Sigmoid colon (tissue), 7 donors: ENCODE results near the gene ARHGEF1. TPM values are rescaled to one million over a fixed set of nuclear protein-coding genes. Genes with fewer than 3 reads are reported as not detected.

ENCODE experiments used
- DNase-seq: peaks from one replicate; pipeline ENCODE4 v3.0.0-alpha.2; 2019
- H3K27ac ChIP-seq, 4 donors: fragments of 200-600 bp; sonication (generic); one replicate each; pipeline ENCODE4 v1.5.1; 2016 to 2019; ENCODE audit warnings: mild to moderate bottlenecking in 1 of 4
- H3K27me3 ChIP-seq, 3 donors: fragments of 200-600 bp; sonication (generic); one replicate each; pipeline ENCODE4 v1.5.1; 2019; ENCODE audit warnings: mild to moderate bottlenecking in 1 of 3
- H3K36me3 ChIP-seq, 4 donors: fragments of 200-600 bp; sonication (generic); one replicate each; pipeline ENCODE4 v1.5.1; 2016 to 2019
- H3K4me1 ChIP-seq, 4 donors: fragments of 200-600 bp; sonication (generic); one replicate each; pipeline ENCODE4 v1.5.1; 2017 to 2019
- H3K4me3 ChIP-seq, 4 donors: fragments of 200-600 bp; sonication (generic); one replicate each; pipeline ENCODE4 v1.5.1; 2017 to 2019; ENCODE audit warnings: mild to moderate bottlenecking in 2 of 4, moderate library complexity in 1 of 4
- H3K9me3 ChIP-seq, 4 donors: fragments of 200-600 bp in 3 of 4; sonication (generic) in 3 of 4; one replicate each; pipeline versions ENCODE4 v1.5.1 to v1.6.1; 2013 to 2019
- EP300 ChIP-seq, 4 donors: sonication (generic); formaldehyde crosslinking; IDR thresholded peaks; one replicate each; pipeline ENCODE4 v1.6.1; 2017; ENCODE audit warnings: antibody characterized with exemption in 4 of 4
- POLR2A ChIP-seq, 2 donors: fragments of 450-650 bp; IDR thresholded peaks; one replicate each; pipeline ENCODE4 v1.6.1; 2016; ENCODE audit warnings: antibody characterized with exemption in 2 of 2, mild to moderate bottlenecking in 2 of 2, moderate library complexity in 2 of 2
- POLR2AphosphoS5 ChIP-seq, 4 donors: sonication (generic); formaldehyde crosslinking; IDR thresholded peaks; one replicate each; pipeline ENCODE4 v1.6.1; 2017; ENCODE audit warnings: antibody characterized with exemption in 4 of 4
- WGBS, 2 donors: extraction: QIAGEN DNeasy Blood & Tissue Kit; methylation state at CpG; one replicate each; pipeline ENCODE4 v1.1.7; 2013; 5-methylcytosine and 5-hydroxymethylcytosine counted together
- intact Hi-C: fragments of 100-400 bp; cut with DNase I; formaldehyde crosslinking; loops from one replicate; pipeline ENCODE4 v1.15.1; 2023
- polyA plus RNA-seq, 3 donors: library from polyadenylated mRNA; stranded (reverse); fragments of 200-250 nt; gene quantifications; one replicate each; pipeline ENCODE4 v1.2.3, GENCODE V29; 2013
- total RNA-seq, 4 donors: library from RNA; depleted of rRNA; stranded (reverse); fragments of >200 nt; gene quantifications; one replicate each; pipeline ENCODE4 v1.1.0, GENCODE V29; 2016
- TF ChIP-seq, protein P1 (sequence below), 4 experiments: fragments of 450-650 bp in 3 of 4; fragments of 200-600 bp in 1 of 4; IDR thresholded peaks; one replicate each; pipeline ENCODE4 v1.5.1; 2016 to 2019; ENCODE audit warnings: antibody characterized with exemption in 4 of 4, mild to moderate bottlenecking in 3 of 4, moderate library complexity in 2 of 4
- donor health status: healthy with polysubstance abuse.
- donor health status: Bipolar disorder and iron deficiency.
- donor health status: healthy.

ARHGEF1 gene
- total and polyA plus RNA-seq, 7 donors = 30.5 to 151 (median 36.7) TPM

DNA sequence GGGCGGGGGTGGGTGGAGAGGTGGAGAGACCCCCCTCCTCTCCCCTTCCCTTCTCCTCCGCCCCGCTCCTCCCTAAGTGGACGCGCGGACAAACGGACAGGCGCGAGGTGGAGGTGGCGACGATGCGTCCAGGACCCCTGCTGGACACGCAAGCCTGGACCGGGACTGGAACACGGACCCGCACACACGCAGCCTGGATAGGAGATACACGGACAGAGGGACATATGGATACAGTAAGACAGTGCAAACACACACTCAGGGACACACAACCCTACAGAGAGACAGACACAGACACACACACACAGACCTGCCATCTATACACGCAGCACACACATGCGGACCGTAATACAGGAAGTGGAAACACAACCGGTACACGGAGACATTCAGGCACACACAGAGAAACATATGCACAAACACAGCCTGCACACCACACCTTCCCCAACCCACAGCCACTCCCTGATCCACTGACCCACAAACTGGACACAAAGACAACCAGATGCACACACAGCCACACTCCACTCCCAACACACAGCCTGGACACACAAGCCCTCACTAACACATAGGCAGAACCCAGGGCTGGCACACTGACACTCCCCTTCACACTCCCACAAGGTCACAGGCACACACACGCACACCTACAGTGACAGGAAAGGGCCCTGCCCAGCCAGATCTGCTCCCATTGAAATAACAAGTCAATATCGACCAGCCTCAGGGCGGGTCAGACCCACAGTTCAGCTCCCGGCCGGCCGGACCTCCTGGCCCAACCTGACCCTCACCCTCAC, 46.0 kb downstream of the ARHGEF1 start:
- Histone ChIP-seq H3K4me3 (peak overlapping the region in 3 of 4 donors; percentile 20 to 41 (median 41)), H3K36me3 (no peaks in the 10 kb centered on the region), H3K4me1 (peaks cover 0 to 23% (median 22%) of the 10 kb centered on the region in 4 donors), H3K9me3 (no peaks in the 10 kb centered on the region), H3K27ac (no peak overlapping the region), H3K27me3 (peaks cover 73 to 100% (median 92%) of the 10 kb centered on the region in 3 donors)
- intact Hi-C loops = no loop called here
- TF ChIP-seq, protein P1, sequence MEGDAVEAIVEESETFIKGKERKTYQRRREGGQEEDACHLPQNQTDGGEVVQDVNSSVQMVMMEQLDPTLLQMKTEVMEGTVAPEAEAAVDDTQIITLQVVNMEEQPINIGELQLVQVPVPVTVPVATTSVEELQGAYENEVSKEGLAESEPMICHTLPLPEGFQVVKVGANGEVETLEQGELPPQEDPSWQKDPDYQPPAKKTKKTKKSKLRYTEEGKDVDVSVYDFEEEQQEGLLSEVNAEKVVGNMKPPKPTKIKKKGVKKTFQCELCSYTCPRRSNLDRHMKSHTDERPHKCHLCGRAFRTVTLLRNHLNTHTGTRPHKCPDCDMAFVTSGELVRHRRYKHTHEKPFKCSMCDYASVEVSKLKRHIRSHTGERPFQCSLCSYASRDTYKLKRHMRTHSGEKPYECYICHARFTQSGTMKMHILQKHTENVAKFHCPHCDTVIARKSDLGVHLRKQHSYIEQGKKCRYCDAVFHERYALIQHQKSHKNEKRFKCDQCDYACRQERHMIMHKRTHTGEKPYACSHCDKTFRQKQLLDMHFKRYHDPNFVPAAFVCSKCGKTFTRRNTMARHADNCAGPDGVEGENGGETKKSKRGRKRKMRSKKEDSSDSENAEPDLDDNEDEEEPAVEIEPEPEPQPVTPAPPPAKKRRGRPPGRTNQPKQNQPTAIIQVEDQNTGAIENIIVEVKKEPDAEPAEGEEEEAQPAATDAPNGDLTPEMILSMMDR (IDR thresholded peaks at IDR 0.05) = no peak
- no peak for TF ChIP-seq EP300 (IDR thresholded peaks at IDR 0.05)
- no peak for TF ChIP-seq POLR2A (IDR thresholded peaks at IDR 0.05)
- TF ChIP-seq POLR2AphosphoS5 (IDR thresholded peaks at IDR 0.05) = no peak
- DNase-seq = no peak
- 2 to 4% methylated on average over 29 of the region's 29 CpGs for WGBS, 2 donors

DNA sequence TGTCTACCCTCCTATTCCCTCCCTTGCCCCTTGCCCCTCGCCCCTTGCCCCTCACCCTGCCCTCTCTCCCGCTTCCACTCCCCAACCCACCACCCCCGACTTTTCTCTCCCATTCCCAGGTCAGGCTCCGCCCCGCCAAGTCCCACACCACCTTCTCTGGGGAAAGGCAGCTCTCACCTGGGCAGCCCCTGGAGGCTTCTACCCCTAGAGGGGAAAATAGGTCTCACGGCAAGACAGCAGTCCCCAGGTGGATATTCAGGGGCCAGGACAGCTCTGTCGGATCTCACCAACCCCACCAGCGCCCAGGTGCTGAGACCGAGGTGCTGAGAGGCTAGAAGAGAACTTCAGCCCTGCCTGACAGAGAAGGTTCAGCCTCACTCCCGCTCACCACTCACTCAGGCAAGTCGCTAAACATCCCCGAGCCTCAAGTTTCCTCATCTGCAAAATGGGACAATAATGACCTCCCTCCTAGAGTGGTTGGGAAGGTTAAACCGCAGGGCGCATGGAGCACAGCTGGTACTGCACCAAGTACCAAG, 46.6 kb downstream of the ARHGEF1 start:
- Histone ChIP-seq H3K4me1 (peaks cover 0 to 23% (median 22%) of the 10 kb centered on the region in 4 donors), H3K27me3 (peaks cover 66 to 100% (median 91%) of the 10 kb centered on the region in 3 donors), H3K27ac (no peak overlapping the region), H3K4me3 (no peak overlapping the region), H3K36me3 (no peaks in the 10 kb centered on the region), H3K9me3 (no peaks in the 10 kb centered on the region)
- TF ChIP-seq EP300 (IDR thresholded peaks at IDR 0.05) (no peak), POLR2A (IDR thresholded peaks at IDR 0.05) (no peak)
- no peak for DNase-seq
- intact Hi-C loops = loop anchor here (2.0 kb wide), 1 partner anchor 37 kb away; no protein-coding TSS in a partner anchor
- WGBS, 2 donors = 44 to 64% methylated on average over 14 of the region's 14 CpGs

DNA sequence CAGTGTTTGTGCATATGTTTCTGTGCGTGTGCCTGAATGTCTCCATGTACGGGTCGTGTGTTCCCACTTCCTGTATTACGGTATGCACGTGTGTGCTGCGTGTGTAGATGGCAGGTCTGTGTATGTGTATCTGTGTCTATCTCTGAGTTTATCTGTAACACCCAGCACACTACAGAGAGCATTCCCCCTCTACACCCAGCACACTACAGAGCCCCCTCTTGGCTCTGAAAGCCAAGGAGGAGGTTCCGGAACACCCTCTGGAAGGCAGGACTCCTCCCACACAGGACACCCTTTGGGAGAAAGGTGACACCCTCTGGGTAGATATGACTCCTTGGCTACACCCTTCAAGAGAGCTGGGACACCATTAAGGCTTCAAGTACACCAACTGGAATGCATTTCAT, 47.3 kb downstream of the ARHGEF1 start:
- WGBS, 2 donors = 29 to 53% methylated on average over 7 of the region's 7 CpGs
- no peak overlapping the region for H3K27ac ChIP-seq
- no peak for TF ChIP-seq POLR2AphosphoS5 (IDR thresholded peaks at IDR 0.05)
- no peak for TF ChIP-seq POLR2A (IDR thresholded peaks at IDR 0.05)
- no peaks in the 10 kb centered on the region for H3K9me3 ChIP-seq
- H3K27me3 ChIP-seq = peaks cover 63 to 100% (median 91%) of the 10 kb centered on the region in 3 donors
- peaks cover 0 to 23% (median 22%) of the 10 kb centered on the region in 4 donors for H3K4me1 ChIP-seq
- H3K36me3 ChIP-seq = no peaks in the 10 kb centered on the region
- no peak for DNase-seq
- intact Hi-C loops = loop anchor here (2.0 kb wide), 1 partner anchor 38 kb away; no protein-coding TSS in a partner anchor
- H3K4me3 ChIP-seq = no peak overlapping the region

DNA sequence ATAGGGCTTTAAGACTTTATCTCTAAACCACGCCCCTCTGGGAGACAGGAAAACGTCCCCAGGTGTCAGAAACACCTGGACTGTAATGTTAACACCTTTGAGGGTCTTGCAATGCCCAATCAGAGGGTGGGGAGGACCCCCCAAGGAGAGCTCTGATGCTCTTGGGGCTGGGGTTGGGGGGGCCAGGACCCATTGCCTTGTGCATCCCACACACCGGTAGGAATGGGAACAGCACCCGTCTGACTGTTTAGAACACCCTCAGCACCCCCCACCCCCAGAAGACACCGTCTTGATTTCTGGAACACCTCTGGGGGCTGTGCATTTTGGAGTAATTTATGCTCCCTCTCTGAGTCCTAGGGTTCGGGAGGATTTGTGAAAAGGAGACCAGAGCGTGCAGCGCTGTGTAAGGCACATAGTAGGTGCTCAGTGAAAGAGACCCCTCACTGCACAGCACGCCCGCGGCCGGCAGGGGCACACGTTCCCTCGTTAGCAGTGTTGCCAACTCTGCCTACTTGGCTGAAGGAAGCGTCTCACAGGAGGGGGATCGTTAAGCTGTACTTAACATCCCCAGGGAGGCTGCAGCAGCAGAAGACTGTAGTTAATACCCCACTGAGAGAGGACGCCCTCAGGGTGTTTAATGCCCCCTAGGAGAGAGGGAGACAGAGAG, 48.1 kb downstream of the ARHGEF1 start:
- whole genome bisulfite sequencing, 2 donors = 20 to 42% methylated on average over 17 of the region's 17 CpGs
- peaks cover 62 to 100% (median 91%) of the 10 kb centered on the region in 3 donors for H3K27me3 ChIP-seq
- intact Hi-C loops = loop anchor here (2.0 kb wide), 1 partner anchor 38 kb away; no protein-coding TSS in a partner anchor

DNA sequence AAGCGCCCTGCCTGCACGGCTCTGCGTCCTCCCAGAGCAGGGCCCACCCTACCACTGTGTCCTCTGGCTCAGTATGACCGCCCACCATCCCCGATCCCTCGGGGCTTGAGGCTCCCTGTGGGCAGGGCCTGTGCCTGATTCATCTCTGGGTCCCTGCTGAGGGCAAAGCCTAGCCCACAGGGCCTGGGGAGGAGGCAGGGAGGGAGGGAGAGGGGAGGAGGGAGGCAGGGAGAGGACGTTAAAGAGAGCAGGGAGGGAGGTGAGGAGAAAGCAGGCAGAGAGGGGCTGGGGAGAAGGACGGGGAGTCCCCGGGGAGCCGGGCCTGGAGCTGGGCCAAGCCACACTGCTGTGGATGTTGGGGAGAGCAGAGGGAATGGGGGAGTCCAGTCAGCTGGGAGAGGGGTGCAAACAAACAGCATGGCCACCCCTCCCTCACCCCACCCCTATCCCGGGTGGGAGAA, 49.3 kb downstream of the ARHGEF1 start:
- TF ChIP-seq, protein P1 (IDR thresholded peaks at IDR 0.05) = no peak
- TF ChIP-seq POLR2A (IDR thresholded peaks at IDR 0.05) (no peak), EP300 (IDR thresholded peaks at IDR 0.05) (no peak), POLR2AphosphoS5 (IDR thresholded peaks at IDR 0.05) (no peak)
- intact Hi-C loops = no loop called here
- 54 to 59% methylated on average over 11 of the region's 11 CpGs for WGBS, 2 donors

More for the DNA sequence above, 48.1 kb downstream of the ARHGEF1 start:
- Histone ChIP-seq H3K9me3 (no peaks in the 10 kb centered on the region), H3K27ac (no peak overlapping the region), H3K36me3 (no peaks in the 10 kb centered on the region), H3K4me3 (no peak overlapping the region), H3K4me1 (peaks cover 0 to 23% (median 22%) of the 10 kb centered on the region in 4 donors)
- no peak for DNase-seq
- TF ChIP-seq EP300 (IDR thresholded peaks at IDR 0.05) (no peak), POLR2AphosphoS5 (IDR thresholded peaks at IDR 0.05) (no peak), POLR2A (IDR thresholded peaks at IDR 0.05) (no peak)
- TF ChIP-seq, protein P1 (IDR thresholded peaks at IDR 0.05) = no peak

More for the DNA sequence above, 49.3 kb downstream of the ARHGEF1 start:
- DNase-seq = no peak
- Histone ChIP-seq H3K4me3 (no peak overlapping the region), H3K4me1 (peaks cover 0 to 23% (median 22%) of the 10 kb centered on the region in 4 donors), H3K9me3 (no peaks in the 10 kb centered on the region), H3K27ac (no peak overlapping the region), H3K36me3 (no peaks in the 10 kb centered on the region), H3K27me3 (peaks cover 50 to 100% (median 81%) of the 10 kb centered on the region in 3 donors)
